SU-DHL-6 (cell line): ENCODE data around the gene SDC3.

Source experiments
- H2AFZ ChIP-seq: fragments of 200-600 bp; sonication (generic); 2 replicates; pipeline ENCODE4 v1.6.1; 2014; ENCODE audit warnings: low read depth, mild to moderate bottlenecking, moderate library complexity, mixed read lengths, antibody characterized with exemption, low read length; ENCODE audit not compliant: severe bottlenecking
- H3F3A ChIP-seq: fragments of 200-600 bp; shearing (Covaris generic); 2 replicates; pipeline ENCODE4 v1.6.0; 2016; ENCODE audit warnings: antibody characterized with exemption, mild to moderate bottlenecking; ENCODE audit not compliant: insufficient read depth
- H3K27ac ChIP-seq: fragments of 200-600 bp; sonication (generic); 2 replicates; pipeline ENCODE4 v1.5.1; 2016; ENCODE audit warnings: low read depth, mild to moderate bottlenecking, low read length, moderate library complexity, mixed read lengths
- H3K27me3 ChIP-seq: fragments of 200-600 bp; sonication (generic), shearing (Covaris generic); 2 replicates; pipeline ENCODE4 v1.6.0; 2014; ENCODE audit warnings: mild to moderate bottlenecking, low read length
- H3K36me3 ChIP-seq: fragments of 200-600 bp; sonication (generic); 2 replicates; pipeline ENCODE4 v1.6.1; 2014; ENCODE audit warnings: mild to moderate bottlenecking, low read length, mixed read lengths
- H3K4me2 ChIP-seq: fragments of 300-600, 200-600 bp; shearing (Covaris generic), sonication (generic); 2 replicates; pipeline ENCODE4 v1.6.0; 2014; ENCODE audit warnings: low read length, low read depth, mild to moderate bottlenecking; ENCODE audit not compliant: poor library complexity, severe bottlenecking
- H3K4me3 ChIP-seq: fragments of 200-600 bp; sonication (generic); 2 replicates; pipeline ENCODE4 v1.5.1; 2014; ENCODE audit warnings: antibody characterized with exemption, low read length, mild to moderate bottlenecking, mixed read lengths; ENCODE audit not compliant: insufficient read depth, poor library complexity, severe bottlenecking
- H3K79me2 ChIP-seq: fragments of 200-600 bp; sonication (generic); 2 replicates; pipeline ENCODE4 v1.6.1; 2014; ENCODE audit warnings: mild to moderate bottlenecking, low read length, moderate library complexity; ENCODE audit not compliant: insufficient read depth
- H3K9ac ChIP-seq: fragments of 200-600 bp; sonication (generic); 2 replicates; pipeline ENCODE4 v1.7.0; 2014; ENCODE audit warnings: mild to moderate bottlenecking, low read length
- H3K9me2 ChIP-seq: fragments of 200-600 bp; sonication (generic); replicated peaks from 2 replicates; pipeline ENCODE4 v1.6.1; 2014; ENCODE audit warnings: low read length; ENCODE audit not compliant: insufficient read depth
- H3K9me3 ChIP-seq: fragments of 200-600 bp; sonication (generic); 2 replicates; pipeline ENCODE4 v1.6.1; 2014; ENCODE audit warnings: low read length, mixed read lengths; ENCODE audit not compliant: insufficient read depth
- H4K20me1 ChIP-seq: fragments of 200-600 bp; sonication (generic); 2 replicates; pipeline ENCODE4 v1.6.1; 2014; ENCODE audit warnings: low read depth, mild to moderate bottlenecking, antibody characterized with exemption, low read length, moderate library complexity, mixed read lengths
- CTCF ChIP-seq: fragments of 200-600 bp; sonication (generic); IDR thresholded peaks from one replicate; pipeline ENCODE4 v1.5.1; 2017; ENCODE audit warnings: antibody characterized with exemption, mild to moderate bottlenecking, low read length, moderate library complexity; ENCODE audit not compliant: insufficient read depth, poor library complexity, severe bottlenecking
- EZH2phosphoT487 ChIP-seq: fragments of 200-600 bp; sonication (generic), shearing (Covaris generic); conservative IDR thresholded peaks from 2 replicates; pipeline ENCODE4 v1.6.1; 2018; ENCODE audit warnings: mild to moderate bottlenecking, antibody characterized with exemption, low read length, moderate library complexity, mixed read lengths

The SDC3 gene

DNA sequence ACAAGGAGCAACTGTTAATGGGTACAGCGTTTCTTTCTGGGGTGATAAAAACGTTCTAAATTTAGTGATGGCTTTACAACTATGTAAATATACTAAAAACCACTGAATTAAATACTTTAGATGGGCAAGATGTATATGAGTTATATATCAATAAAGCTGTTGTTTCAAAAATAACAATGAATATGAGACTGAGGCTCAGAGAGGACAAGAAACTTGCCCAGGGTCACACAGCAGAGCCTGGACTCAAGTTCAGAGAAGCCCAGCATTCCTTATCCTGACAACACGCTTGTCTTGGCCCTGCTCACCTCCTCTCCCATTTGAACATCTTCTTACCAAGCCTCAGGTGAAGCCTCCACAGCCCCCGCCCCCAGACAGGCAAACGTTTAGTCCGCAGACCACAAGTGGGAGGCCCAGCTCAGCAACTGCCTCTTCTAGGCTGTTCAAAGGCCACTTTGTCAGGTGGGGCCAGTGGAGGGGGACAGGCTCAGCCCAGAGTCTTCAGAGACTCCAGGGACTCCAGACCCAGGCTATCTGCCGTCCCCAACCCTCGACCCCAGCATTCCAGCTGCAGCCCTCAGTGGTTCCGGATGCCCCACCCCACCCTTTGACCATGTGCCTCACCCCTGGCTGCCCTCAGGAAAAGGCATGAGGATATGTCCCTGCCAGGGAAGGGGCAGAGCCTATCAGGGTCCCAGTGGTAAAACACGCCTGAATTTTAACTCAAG lies 17.9 kb downstream of the SDC3 start:
- Histone ChIP-seq H2AFZ (no peak overlapping the region), H3K36me3 (no peaks in the 10 kb centered on the region), H3K4me3 (no peak overlapping the region), H3K27ac (no peak overlapping the region), H3K4me2 (no peak overlapping the region), H3K27me3 (no peaks in the 10 kb centered on the region), H4K20me1 (no peaks in the 10 kb centered on the region), H3K9me2 (no peaks in the 10 kb centered on the region), H3K9me3 (no peaks in the 10 kb centered on the region), H3K79me2 (no peaks in the 10 kb centered on the region), H3K9ac (no peak overlapping the region), H3F3A (no peaks in the 10 kb centered on the region)
- no peak for TF ChIP-seq EZH2phosphoT487
- no peak for TF ChIP-seq CTCF

GRCh38 chr1:30889511-30889910 lies 19.0 kb downstream of the SDC3 start:
- H3K4me2 ChIP-seq = no peak overlapping the region
- no peaks in the 10 kb centered on the region for H3K9me2 ChIP-seq
- no peaks in the 10 kb centered on the region for H3K79me2 ChIP-seq
- H2AFZ ChIP-seq = no peak overlapping the region
- no peak for TF ChIP-seq EZH2phosphoT487
- TF ChIP-seq CTCF = no peak
- H3K9me3 ChIP-seq = no peaks in the 10 kb centered on the region
- H3K36me3 ChIP-seq = no peaks in the 10 kb centered on the region
- no peaks in the 10 kb centered on the region for H3F3A ChIP-seq
- no peak overlapping the region for H3K9ac ChIP-seq
- no peaks in the 10 kb centered on the region for H3K27me3 ChIP-seq
- H3K27ac ChIP-seq = no peak overlapping the region
- H3K4me3 ChIP-seq = no peak overlapping the region
- no peaks in the 10 kb centered on the region for H4K20me1 ChIP-seq

GRCh38 chr1:30888975-30889374 lies 19.6 kb downstream of the SDC3 start:
- Histone ChIP-seq H3K79me2 (no peaks in the 10 kb centered on the region), H3K27me3 (no peaks in the 10 kb centered on the region), H3K36me3 (no peaks in the 10 kb centered on the region), H4K20me1 (no peaks in the 10 kb centered on the region), H3K9ac (no peak overlapping the region), H3K27ac (no peak overlapping the region), H3K9me2 (no peaks in the 10 kb centered on the region), H2AFZ (no peak overlapping the region), H3K4me3 (no peak overlapping the region), H3K9me3 (no peaks in the 10 kb centered on the region), H3F3A (no peaks in the 10 kb centered on the region), H3K4me2 (no peak overlapping the region)
- TF ChIP-seq EZH2phosphoT487 (no peak), CTCF (no peak)
